Fibroblast of mammary gland (primary cell): ENCODE data around the gene CDCA7L.

Experiments used
- DNase-seq: peaks from one replicate; pipeline ENCODE4 v3.0.0-alpha.2; 2010; ENCODE audit warnings: low read depth
- H3K4me3 ChIP-seq: 2 replicates; pipeline ENCODE4 v1.5.1; 2011; ENCODE audit warnings: low read depth, mild to moderate bottlenecking, low read length, moderate library complexity; ENCODE audit not compliant: control insufficient read depth
- TF ChIP-seq, protein P1 (sequence below): conservative IDR thresholded peaks from 2 replicates; pipeline ENCODE4 v1.5.1; 2011; ENCODE audit warnings: low read depth, low read length, inconsistent platforms; ENCODE audit not compliant: control insufficient read depth, insufficient read depth

CDCA7L gene

DNA sequence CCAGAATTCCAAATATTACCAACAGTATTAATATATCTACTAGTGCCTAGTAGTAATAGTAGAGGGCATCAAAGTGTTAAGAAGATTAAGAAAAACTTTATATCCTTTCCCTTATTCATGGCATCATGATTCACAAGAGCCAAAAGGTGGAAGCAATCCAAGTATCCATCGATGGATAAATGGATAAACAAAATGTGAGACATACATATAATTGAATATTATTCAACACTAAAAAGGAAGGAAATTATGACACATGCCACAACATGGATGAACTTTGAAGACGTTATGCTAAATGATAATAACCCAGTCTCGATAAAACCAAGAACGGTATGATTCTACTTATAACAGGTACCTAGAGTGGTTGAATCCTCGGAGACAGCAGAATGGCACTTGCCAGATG is 23.1 kb downstream of the CDCA7L start:
- DNase-seq, result no peak
- TF ChIP-seq, protein P1, sequence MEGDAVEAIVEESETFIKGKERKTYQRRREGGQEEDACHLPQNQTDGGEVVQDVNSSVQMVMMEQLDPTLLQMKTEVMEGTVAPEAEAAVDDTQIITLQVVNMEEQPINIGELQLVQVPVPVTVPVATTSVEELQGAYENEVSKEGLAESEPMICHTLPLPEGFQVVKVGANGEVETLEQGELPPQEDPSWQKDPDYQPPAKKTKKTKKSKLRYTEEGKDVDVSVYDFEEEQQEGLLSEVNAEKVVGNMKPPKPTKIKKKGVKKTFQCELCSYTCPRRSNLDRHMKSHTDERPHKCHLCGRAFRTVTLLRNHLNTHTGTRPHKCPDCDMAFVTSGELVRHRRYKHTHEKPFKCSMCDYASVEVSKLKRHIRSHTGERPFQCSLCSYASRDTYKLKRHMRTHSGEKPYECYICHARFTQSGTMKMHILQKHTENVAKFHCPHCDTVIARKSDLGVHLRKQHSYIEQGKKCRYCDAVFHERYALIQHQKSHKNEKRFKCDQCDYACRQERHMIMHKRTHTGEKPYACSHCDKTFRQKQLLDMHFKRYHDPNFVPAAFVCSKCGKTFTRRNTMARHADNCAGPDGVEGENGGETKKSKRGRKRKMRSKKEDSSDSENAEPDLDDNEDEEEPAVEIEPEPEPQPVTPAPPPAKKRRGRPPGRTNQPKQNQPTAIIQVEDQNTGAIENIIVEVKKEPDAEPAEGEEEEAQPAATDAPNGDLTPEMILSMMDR, result no peak
- H3K4me3 ChIP-seq, result no peak overlapping the region

DNA sequence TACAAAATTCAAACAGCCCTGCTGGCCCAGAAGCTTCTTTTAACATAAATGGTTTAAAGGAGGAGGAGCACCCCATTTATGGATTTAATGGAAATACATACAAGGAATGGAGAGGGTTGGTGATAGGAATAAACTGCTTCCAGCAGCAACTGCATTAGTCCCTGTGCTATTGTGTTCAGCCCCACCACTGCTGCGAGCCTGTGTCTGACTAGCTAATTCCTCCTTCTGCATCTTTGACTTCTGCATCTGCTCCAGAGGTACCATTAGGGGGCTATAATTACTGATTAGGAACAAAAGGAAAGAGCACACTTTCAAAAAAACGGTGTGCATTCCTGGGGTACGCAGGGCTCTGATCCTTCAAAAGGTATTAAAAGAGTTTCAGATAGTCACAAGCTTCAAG is 24.8 kb downstream of the CDCA7L start:
- no peak overlapping the region for H3K4me3 ChIP-seq
- DNase-seq, result no peak
- TF ChIP-seq, protein P1, result no peak

DNA sequence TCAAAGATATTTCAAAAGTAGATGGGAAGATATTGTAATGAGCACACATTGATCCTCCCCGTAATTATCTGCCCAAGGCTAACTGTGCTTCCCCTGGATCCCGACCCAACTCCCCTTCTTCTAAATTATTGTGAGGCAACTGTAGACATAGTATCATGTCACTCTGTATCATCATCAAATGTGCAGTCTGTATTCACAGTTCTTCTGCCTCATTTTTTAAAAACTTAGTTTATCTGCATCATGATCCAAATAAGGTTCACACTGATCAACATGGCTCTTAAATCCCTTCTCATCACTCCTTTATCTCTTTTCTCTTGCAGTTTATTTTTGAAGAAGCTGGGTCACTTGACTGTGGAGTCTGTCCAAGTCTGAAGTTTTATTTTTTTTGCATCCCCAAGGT is 27.5 kb downstream of the CDCA7L start:
- TF ChIP-seq, protein P1, result no peak
- DNase-seq, result no peak
- H3K4me3 ChIP-seq, result no peak overlapping the region

DNA sequence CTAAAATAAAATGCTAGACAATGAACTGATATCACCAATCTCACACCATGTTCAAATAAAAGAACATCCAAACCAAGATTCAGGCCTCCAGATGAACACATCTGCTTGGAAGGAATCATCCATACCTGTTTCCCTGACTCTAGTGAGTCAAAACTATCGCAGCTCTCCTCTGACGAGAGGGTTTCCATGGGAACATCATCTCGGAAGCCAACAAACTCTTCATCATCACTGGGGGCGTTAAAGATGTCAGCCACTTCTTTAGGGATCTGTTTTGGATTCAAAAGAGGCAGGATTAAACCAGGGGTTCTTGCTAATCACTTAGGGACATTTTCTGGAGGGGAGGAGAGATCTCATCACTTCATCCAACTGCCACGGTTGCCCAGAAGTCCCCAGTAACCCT is 29.1 kb downstream of the CDCA7L start:
- DNase-seq, result peak; percentile 14
- H3K4me3 ChIP-seq, result no peak overlapping the region
- TF ChIP-seq, protein P1, result no peak

DNA sequence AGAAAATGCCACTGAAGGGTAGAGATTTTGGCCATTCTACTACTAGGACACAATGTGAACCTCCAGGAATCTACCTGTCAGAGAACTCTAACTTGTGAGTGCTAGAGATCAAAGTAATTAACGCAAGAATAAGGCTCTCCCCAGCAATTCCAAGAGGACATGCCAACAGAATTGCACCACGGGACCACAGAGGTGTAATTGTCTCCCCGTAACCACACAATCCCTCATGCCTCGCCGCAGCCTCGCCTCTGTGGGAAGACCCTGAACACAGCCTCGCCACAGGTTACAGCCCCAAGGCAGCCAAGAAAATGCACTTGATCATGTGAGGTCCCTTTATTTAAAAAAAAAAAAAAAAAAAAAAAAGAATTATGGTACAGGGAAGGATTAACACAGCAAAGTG is 29.5 kb downstream of the CDCA7L start:
- no peak for DNase-seq
- TF ChIP-seq, protein P1, result no peak
- H3K4me3 ChIP-seq, result no peak overlapping the region

DNA sequence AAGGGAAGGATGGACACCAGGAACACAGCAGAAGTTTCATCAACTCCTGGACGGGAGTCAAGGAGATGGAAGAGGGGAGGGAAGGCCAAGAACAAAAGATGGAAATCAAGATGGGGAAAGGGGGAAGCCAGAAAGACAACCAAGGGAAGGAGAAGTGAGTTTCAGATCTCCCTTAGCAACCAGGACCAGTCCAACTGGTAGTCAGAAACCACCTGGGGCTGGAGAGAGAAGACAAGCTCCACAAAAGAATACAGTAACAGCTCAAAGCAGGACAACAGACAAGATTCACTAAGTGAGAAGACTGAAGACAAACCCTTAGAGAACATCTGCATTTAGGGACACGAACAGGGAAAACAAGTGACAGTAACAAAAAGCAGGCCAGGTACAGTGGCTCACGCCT is 30.6 kb downstream of the CDCA7L start:
- TF ChIP-seq, protein P1, result no peak
- no peak for DNase-seq
- H3K4me3 ChIP-seq, result no peak overlapping the region

DNA sequence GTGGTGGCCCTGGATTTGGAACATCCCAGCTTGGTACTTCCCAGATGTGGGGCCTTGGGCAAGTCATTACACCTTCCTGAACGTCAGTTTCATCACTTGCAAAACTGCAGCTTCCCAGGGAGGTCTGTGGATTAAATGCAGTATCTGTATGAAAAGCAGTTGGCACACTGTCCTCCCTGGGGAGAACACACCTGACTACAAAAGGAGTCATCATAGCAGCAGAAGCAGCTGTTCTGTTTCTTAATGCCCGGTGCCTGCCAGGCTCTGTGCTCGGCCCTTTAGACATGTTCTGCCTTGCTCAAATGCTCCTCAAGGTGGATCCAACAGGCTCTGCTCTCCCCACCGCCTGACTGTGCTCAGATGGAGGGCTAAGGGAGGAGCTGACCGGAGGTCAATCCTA is 31.0 kb downstream of the CDCA7L start:
- TF ChIP-seq, protein P1, result no peak
- no peak overlapping the region for H3K4me3 ChIP-seq
- no peak for DNase-seq
